Esophagus muscularis mucosa (tissue), 4 donors: Measurements from ENCODE around the gene CXCL13. TPM values are rescaled to one million over a fixed set of nuclear protein-coding genes. Genes with fewer than 3 reads are reported as not detected.
A peak's percentile ranks its signal among the peaks of the same experiment; 100 is the strongest.

Experiments
- DNase-seq: peaks from one replicate; pipeline ENCODE4 v3.0.0-alpha.2; 2017; ENCODE audit errors: extremely low spot score
- H3K27ac ChIP-seq, 4 donors: fragments of 200-600 bp; sonication (generic); replicated peaks in 1 of 4; 1 replicate in 3 of 4; 2 replicates in 1 of 4; pipeline ENCODE4 v1.5.1; 2016 to 2019; ENCODE audit warnings: mild to moderate bottlenecking in 1 of 4
- H3K27me3 ChIP-seq, 4 donors: fragments of 200-600 bp; sonication (generic); one replicate each; pipeline versions ENCODE4 v1.5.1 to v1.6.0; 2016 to 2019
- H3K36me3 ChIP-seq, 4 donors: fragments of 200-600 bp; sonication (generic); one replicate each; pipeline ENCODE4 v1.5.1; 2016 to 2019
- H3K4me1 ChIP-seq, 4 donors: fragments of 200-600 bp; sonication (generic); one replicate each; pipeline ENCODE4 v1.5.1; 2016 to 2019
- H3K4me3 ChIP-seq, 4 donors: fragments of 200-600 bp; sonication (generic); 1 replicate in 2 of 4; 2 replicates in 2 of 4; pipeline ENCODE4 v1.5.1; 2016 to 2019; ENCODE audit warnings: mild to moderate bottlenecking in 4 of 4, moderate library complexity in 1 of 4
- H3K9me3 ChIP-seq, 4 donors: fragments of 200-600 bp; sonication (generic); 1 replicate in 3 of 4; 2 replicates in 1 of 4; pipeline ENCODE4 v1.5.1; 2016 to 2019
- EP300 ChIP-seq: sonication (generic); formaldehyde crosslinking; IDR thresholded peaks from one replicate; pipeline ENCODE4 v1.6.1; 2017; ENCODE audit warnings: antibody characterized with exemption
- POLR2A ChIP-seq: fragments of 450-650 bp; IDR thresholded peaks from one replicate; pipeline ENCODE4 v1.6.1; 2017; ENCODE audit warnings: antibody characterized with exemption, moderate library complexity, mild to moderate bottlenecking, low read depth
- POLR2AphosphoS5 ChIP-seq, 2 donors: sonication (generic); formaldehyde crosslinking; IDR thresholded peaks; one replicate each; pipeline ENCODE4 v1.6.1; 2017; ENCODE audit warnings: antibody characterized with exemption in 2 of 2
- WGBS: methylation state at CpG from one replicate; pipeline ENCODE4 v1.1.5; 2018; 5-methylcytosine and 5-hydroxymethylcytosine counted together
- intact Hi-C: fragments of 100-400 bp; cut with DNase I; formaldehyde crosslinking; loops from one replicate; pipeline ENCODE4 v1.15.1; 2023
- total RNA-seq, 4 donors: library from RNA; depleted of rRNA; stranded (reverse); fragments of >200 nt; gene quantifications; one replicate each; pipeline versions ENCODE4 v1.1.0 to v1.2.1, GENCODE V29; 2016
- TF ChIP-seq, protein P1 (sequence below), 3 experiments: fragments of 200-600 bp in 2 of 3; fragments of 450-650 bp in 1 of 3; sonication (generic) in 2 of 3; IDR thresholded peaks; one replicate each; pipeline ENCODE4 v1.5.1; 2017 to 2019; ENCODE audit warnings: antibody characterized with exemption in 3 of 3, mild to moderate bottlenecking in 2 of 3, moderate library complexity in 1 of 3

The CXCL13 gene
- total RNA-seq, 4 donors from 2014 or later: 0.32 to 0.66 TPM; not detected in 2

GRCh38 chr4:77617203-77617602, 11.6 kb downstream of the CXCL13 start:
- no peaks in the 10 kb centered on the region for H3K36me3 ChIP-seq
- H3K9me3 ChIP-seq: no peaks in the 10 kb centered on the region
- DNase-seq: no peak
- H3K4me3 ChIP-seq: no peak overlapping the region
- no peaks in the 10 kb centered on the region for H3K27me3 ChIP-seq
- no peak overlapping the region for H3K27ac ChIP-seq
- intact Hi-C loops: loop anchor here (5.0 kb wide), 1 partner anchor 230 kb away; no protein-coding TSS in a partner anchor
- WGBS: 90% methylated on average over 5 of the region's 5 CpGs
- no peak for TF ChIP-seq EP300
- TF ChIP-seq, protein P1, sequence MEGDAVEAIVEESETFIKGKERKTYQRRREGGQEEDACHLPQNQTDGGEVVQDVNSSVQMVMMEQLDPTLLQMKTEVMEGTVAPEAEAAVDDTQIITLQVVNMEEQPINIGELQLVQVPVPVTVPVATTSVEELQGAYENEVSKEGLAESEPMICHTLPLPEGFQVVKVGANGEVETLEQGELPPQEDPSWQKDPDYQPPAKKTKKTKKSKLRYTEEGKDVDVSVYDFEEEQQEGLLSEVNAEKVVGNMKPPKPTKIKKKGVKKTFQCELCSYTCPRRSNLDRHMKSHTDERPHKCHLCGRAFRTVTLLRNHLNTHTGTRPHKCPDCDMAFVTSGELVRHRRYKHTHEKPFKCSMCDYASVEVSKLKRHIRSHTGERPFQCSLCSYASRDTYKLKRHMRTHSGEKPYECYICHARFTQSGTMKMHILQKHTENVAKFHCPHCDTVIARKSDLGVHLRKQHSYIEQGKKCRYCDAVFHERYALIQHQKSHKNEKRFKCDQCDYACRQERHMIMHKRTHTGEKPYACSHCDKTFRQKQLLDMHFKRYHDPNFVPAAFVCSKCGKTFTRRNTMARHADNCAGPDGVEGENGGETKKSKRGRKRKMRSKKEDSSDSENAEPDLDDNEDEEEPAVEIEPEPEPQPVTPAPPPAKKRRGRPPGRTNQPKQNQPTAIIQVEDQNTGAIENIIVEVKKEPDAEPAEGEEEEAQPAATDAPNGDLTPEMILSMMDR (IDR thresholded peaks at IDR 0.05): no peak
- no peak for TF ChIP-seq POLR2AphosphoS5 (IDR thresholded peaks at IDR 0.05)
- H3K4me1 ChIP-seq: peaks cover 0 to 9% (median 4%) of the 10 kb centered on the region in 4 donors

GRCh38 chr4:77618383-77619241, 13.0 kb downstream of the CXCL13 start:
- WGBS: 24% methylated on average over 9 of the region's 12 CpGs
- H3K4me3 ChIP-seq: no peak overlapping the region
- DNase-seq: no peak
- H3K4me1 ChIP-seq: peaks cover 0 to 9% (median 4%) of the 10 kb centered on the region in 4 donors
- no peaks in the 10 kb centered on the region for H3K36me3 ChIP-seq
- no peaks in the 10 kb centered on the region for H3K9me3 ChIP-seq
- no peak overlapping the region for H3K27ac ChIP-seq
- intact Hi-C loops: loop anchor here (5.0 kb wide), 1 partner anchor 231 kb away; no protein-coding TSS in a partner anchor
- TF ChIP-seq, protein P1 (IDR thresholded peaks at IDR 0.05): peak; percentile 67 to 83 (median 68)
- TF ChIP-seq POLR2AphosphoS5 (IDR thresholded peaks at IDR 0.05): peak in 1 of 2 donors; percentile 19
- no peak for TF ChIP-seq POLR2A
- no peaks in the 10 kb centered on the region for H3K27me3 ChIP-seq

GRCh38 chr4:77619408-77619807, 13.8 kb downstream of the CXCL13 start:
- WGBS: 92% methylated on average over 1 of the region's 1 CpG
- TF ChIP-seq POLR2A (no peak), POLR2AphosphoS5 (IDR thresholded peaks at IDR 0.05) (no peak)
- H3K36me3 ChIP-seq: no peaks in the 10 kb centered on the region
- no peak overlapping the region for H3K27ac ChIP-seq
- peaks cover 0 to 9% (median 4%) of the 10 kb centered on the region in 4 donors for H3K4me1 ChIP-seq
- DNase-seq: no peak
- H3K9me3 ChIP-seq: no peaks in the 10 kb centered on the region
- intact Hi-C loops: loop anchor here (5.0 kb wide), 1 partner anchor 232 kb away; no protein-coding TSS in a partner anchor
- no peak overlapping the region for H3K4me3 ChIP-seq
- H3K27me3 ChIP-seq: no peaks in the 10 kb centered on the region

DNA sequence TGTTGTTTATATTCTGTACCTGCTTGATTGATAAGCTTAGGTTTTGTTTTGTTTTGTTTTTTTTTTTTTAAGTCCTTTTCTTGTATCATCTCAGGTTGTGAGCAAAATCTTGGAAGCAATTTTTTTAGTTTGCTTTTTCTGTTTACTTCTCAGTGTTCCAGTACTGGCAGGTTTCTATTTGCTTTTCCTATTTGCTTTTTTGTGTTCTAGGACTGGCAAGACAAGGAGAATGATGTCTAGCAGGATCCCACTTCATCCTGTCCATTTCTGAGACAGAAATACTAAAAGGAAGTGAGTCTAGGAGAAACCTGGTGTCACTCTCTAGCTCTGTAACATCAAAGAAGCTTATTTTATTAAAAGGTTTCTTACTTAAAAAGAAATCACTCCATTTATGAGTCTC, 15.6 kb downstream of the CXCL13 start:
- H3K36me3 ChIP-seq: no peaks in the 10 kb centered on the region
- TF ChIP-seq EP300 (no peak), POLR2AphosphoS5 (IDR thresholded peaks at IDR 0.05) (no peak), POLR2A (no peak)
- TF ChIP-seq, protein P1 (IDR thresholded peaks at IDR 0.05): no peak
- intact Hi-C loops: no loop called here
- peaks cover 0 to 9% (median 4%) of the 10 kb centered on the region in 4 donors for H3K4me1 ChIP-seq
- no peak for DNase-seq
- no peak overlapping the region for H3K4me3 ChIP-seq
- H3K27ac ChIP-seq: no peak overlapping the region
- no peaks in the 10 kb centered on the region for H3K27me3 ChIP-seq
- no peaks in the 10 kb centered on the region for H3K9me3 ChIP-seq

- Histone ChIP-seq H3K27me3 (no peaks in the 10 kb centered on the region), H3K9me3 (no peaks in the 10 kb centered on the region), H3K36me3 (no peaks in the 10 kb centered on the region), H3K27ac (no peak overlapping the region), H3K4me3 (no peak overlapping the region), H3K4me1 (peaks cover 0 to 9% (median 4%) of the 10 kb centered on the region in 4 donors)
- TF ChIP-seq EP300 (no peak), POLR2AphosphoS5 (IDR thresholded peaks at IDR 0.05) (no peak), POLR2A (no peak)
- TF ChIP-seq, protein P1 (IDR thresholded peaks at IDR 0.05): no peak
- 74% methylated on average over 2 of the region's 2 CpGs for WGBS
- intact Hi-C loops: no loop called here
- no peak for DNase-seq
These were observed 17.5 kb downstream of the CXCL13 start for GRCh38 chr4:77623091-77623490.
